H1 (cell line): Measurements from ENCODE around the gene FAM47C. TPM values are rescaled to one million over a fixed set of nuclear protein-coding genes. Genes with fewer than 3 reads are reported as not detected.

Source experiments
- SAP30 ChIP-seq: fragments of 300-600 bp; sonication (generic); IDR thresholded peaks from 2 replicates; pipeline ENCODE4 v1.7.1; 2012; ENCODE audit warnings: low read length, moderate library complexity, mild to moderate bottlenecking, inconsistent platforms; ENCODE audit not compliant: insufficient read depth, insufficient replicate concordance
- polyA plus RNA-seq, 7 experiments: library from polyadenylated mRNA; depleted of rRNA in 3 of 7; stranded (reverse) in 5 of 7; unstranded in 2 of 7; fragments of >200 nt in 5 of 7; fragments of 200-250 nt in 2 of 7; gene quantifications; 1 replicate in 5 of 7; 2 replicates in 1 of 7; 4 replicates in 1 of 7; pipeline versions ENCODE4 v1.2.1 to v1.2.3, GENCODE V29; 2011 to 2013; ENCODE audit warnings: missing spikeins in 2 of 7, mixed read lengths in 2 of 7
- total RNA-seq: library from RNA; stranded (reverse); fragmentation: NEBNext Ultra II Directional; extraction: Animal tissue kit (Norgen Biotek cat#: 25700); gene quantifications from 2 replicates; pipeline ENCODE4 v1.2.1, GENCODE V29; 2021

FAM47C gene
- total and polyA plus RNA-seq, 2 of the 8 experiments (the other 6 are each of a cell fraction or from before 2014, with no cell fraction given): not detected

- no peak for TF ChIP-seq SAP30
- TF ChIP-seq, all 59 proteins: peak for 0
Observed at GRCh38 chrX:36973575-36973974, 34.6 kb upstream of the FAM47C start (continued).
